Activated CD8-positive, alpha-beta T cell treated with anti-CD3 and anti-CD28 coated beads for 36 hours (primary cell): Measurements from ENCODE around the gene OGFOD2. TPM values are rescaled to one million over a fixed set of nuclear protein-coding genes. Genes with fewer than 3 reads are reported as not detected.

Experiments used
- ATAC-seq: fragments of 200-7000 bp; cut with Tn5 transposase; one replicate; pipeline ENCODE4 v1.10.0; 2021; ENCODE audit warnings: mild to moderate bottlenecking, moderate library complexity
- CTCF ChIA-PET: fragments of 350-600 bp; sonication (Branson Sonifier 250); formaldehyde crosslinking; loops from one replicate; lab custom pipeline; 2021; ENCODE audit warnings: antibody characterized with exemption; lab: Charles Lee
- POLR2A ChIA-PET: fragments of 350-600 bp; sonication (Branson Sonifier 250); formaldehyde crosslinking; loops from one replicate; lab custom pipeline; 2021; ENCODE audit warnings: antibody characterized with exemption; lab: Charles Lee
- DNase-seq: peaks from one replicate; pipeline ENCODE4 v3.0.0-alpha.2; 2020
- H3K27ac Mint-ChIP-seq: one replicate; pipeline ENCODE4 v1.8.0; 2021; ENCODE audit warnings: mild to moderate bottlenecking, mixed read lengths
- H3K27me3 Mint-ChIP-seq: one replicate; pipeline ENCODE4 v1.8.0; 2021; ENCODE audit warnings: mixed read lengths
- H3K36me3 Mint-ChIP-seq: one replicate; pipeline ENCODE4 v1.8.0; 2021; ENCODE audit warnings: low read depth, mixed read lengths
- H3K4me1 Mint-ChIP-seq: one replicate; pipeline ENCODE4 v1.8.0; 2021; ENCODE audit warnings: low read depth, mixed read lengths
- H3K4me3 Mint-ChIP-seq: one replicate; pipeline ENCODE4 v1.8.0; 2021; ENCODE audit warnings: mild to moderate bottlenecking, moderate library complexity, mixed read lengths
- H3K9me3 Mint-ChIP-seq: one replicate; pipeline ENCODE4 v1.8.0; 2021; ENCODE audit warnings: mixed read lengths
- intact Hi-C: fragments of 100-400 bp; cut with micrococcal nuclease; formaldehyde crosslinking; loops from one replicate; pipeline ENCODE4 v1.10.0; 2022
- total RNA-seq, 2 experiments: library from RNA; stranded (reverse); gene quantifications; one replicate each; pipeline ENCODE4 v1.2.3, GENCODE V29; 2021
- TF ChIP-seq, protein P1 (sequence below): fragments of 200-600 bp; IDR thresholded peaks from one replicate; pipeline ENCODE4 v1.8.0; 2022; ENCODE audit warnings: antibody characterized with exemption, mild to moderate bottlenecking

OGFOD2 gene
- total RNA-seq, 2 experiments from 2014 or later, result 27.1 to 31.5 TPM

DNA sequence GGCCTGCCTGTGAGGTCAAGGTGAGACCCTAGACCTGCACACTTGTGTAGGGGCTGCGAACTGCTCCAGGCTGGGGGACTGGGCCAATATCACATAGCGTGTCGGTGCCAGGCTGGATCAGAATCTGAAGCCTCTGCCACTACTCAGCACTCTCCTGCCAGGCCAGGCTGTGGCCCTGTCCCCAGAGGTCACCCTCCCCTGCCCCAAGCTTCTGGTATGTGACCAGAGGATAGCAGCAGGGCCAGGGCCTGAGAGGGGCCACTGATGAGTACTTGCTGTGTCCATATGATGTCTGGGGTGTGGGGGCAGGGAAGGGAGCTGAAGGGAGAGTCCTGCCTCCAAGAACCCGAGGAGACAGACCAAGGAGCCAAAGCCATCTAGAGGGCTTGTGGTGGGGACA lies 23.3 kb downstream of the OGFOD2 start:
- Mint-ChIP-seq H3K27ac (no peak overlapping the region), H3K27me3 (no peaks in the 10 kb centered on the region), H3K4me3 (no peak overlapping the region), H3K36me3 (no peaks in the 10 kb centered on the region), H3K4me1 (peaks cover 4% of the 10 kb centered on the region), H3K9me3 (no peaks in the 10 kb centered on the region)
- DNase-seq (no peak), ATAC-seq (no peak)
- TF ChIP-seq, protein P1, sequence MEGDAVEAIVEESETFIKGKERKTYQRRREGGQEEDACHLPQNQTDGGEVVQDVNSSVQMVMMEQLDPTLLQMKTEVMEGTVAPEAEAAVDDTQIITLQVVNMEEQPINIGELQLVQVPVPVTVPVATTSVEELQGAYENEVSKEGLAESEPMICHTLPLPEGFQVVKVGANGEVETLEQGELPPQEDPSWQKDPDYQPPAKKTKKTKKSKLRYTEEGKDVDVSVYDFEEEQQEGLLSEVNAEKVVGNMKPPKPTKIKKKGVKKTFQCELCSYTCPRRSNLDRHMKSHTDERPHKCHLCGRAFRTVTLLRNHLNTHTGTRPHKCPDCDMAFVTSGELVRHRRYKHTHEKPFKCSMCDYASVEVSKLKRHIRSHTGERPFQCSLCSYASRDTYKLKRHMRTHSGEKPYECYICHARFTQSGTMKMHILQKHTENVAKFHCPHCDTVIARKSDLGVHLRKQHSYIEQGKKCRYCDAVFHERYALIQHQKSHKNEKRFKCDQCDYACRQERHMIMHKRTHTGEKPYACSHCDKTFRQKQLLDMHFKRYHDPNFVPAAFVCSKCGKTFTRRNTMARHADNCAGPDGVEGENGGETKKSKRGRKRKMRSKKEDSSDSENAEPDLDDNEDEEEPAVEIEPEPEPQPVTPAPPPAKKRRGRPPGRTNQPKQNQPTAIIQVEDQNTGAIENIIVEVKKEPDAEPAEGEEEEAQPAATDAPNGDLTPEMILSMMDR, result no peak
- intact Hi-C loops, result no loop called here
- ChIA-PET POLR2A (interaction anchor here (1.3 kb wide), 1 partner anchor 17 kb away, joined by 4 read pairs; the partner anchor contains the start of gene ARL6IP4), CTCF (no interaction called here)

DNA sequence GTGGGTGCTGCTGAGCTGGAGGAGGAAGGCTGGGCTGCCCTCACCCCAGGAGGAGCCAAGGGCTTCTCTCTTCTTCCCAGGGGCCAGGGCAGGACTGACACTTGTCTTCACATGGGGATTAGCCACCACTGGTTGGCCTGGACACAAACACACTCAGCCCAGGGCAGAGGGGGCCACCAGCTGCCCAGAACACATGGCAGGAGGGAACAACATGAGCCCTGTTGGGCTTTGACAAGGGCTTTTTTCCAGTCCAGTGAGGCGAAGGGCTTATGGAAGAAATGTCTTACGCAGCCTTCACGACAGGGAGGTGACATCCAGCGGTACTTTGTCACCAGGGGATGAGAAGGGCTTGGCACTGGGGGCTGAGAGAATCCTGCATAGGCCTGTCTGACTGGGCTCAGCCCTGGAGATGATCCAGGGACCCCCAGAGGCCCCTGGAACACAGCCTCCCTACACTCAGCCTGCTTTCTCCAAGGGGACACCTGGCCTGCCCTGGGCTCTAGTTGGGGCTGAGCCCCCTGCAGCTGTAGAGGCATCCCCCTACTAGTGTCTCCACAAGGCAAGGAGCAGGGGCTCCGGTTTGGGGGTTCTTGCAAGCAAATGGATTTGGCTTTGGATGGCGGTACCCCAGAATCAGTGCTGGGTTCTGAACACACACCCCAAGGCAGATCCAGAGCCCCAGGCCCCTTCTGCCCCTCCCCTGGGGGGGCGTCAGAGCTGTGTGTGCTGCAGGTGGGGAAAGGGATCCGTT lies 24.3 kb downstream of the OGFOD2 start:
- ChIA-PET CTCF (interaction anchor here (1.6 kb wide), 1 partner anchor 206 kb away, joined by 4 read pairs; no protein-coding TSS in a partner anchor), POLR2A (no interaction called here)
- no peak overlapping the region for H3K27ac Mint-ChIP-seq
- TF ChIP-seq, protein P1, result no peak
- H3K4me1 Mint-ChIP-seq, result no peaks in the 10 kb centered on the region
- H3K4me3 Mint-ChIP-seq, result no peak overlapping the region
- no peaks in the 10 kb centered on the region for H3K27me3 Mint-ChIP-seq
- ATAC-seq, result no peak
- no peaks in the 10 kb centered on the region for H3K36me3 Mint-ChIP-seq
- DNase-seq, result no peak
- no peaks in the 10 kb centered on the region for H3K9me3 Mint-ChIP-seq
- intact Hi-C loops, result no loop called here

DNA sequence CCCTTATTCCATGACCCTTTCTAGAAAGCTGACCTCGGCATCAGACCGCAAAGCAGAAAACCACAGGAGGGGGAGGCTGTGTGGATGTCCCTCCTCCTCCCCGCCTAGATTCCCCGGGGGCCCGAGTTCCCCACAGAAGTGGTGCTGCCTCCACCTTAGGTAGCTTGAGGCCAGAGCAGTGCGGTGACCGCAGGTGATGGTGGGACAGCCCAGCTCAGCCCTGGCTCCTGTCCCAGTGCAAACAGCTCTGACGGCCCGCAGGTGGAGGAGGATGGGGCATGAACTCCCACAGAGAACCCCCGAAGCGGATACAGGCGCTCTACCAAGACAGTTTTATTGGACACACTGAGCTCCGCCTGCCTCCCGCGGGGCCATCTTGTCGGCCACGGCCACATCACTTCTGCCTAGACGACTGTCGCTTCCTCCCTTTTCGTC lies 25.0 kb downstream of the OGFOD2 start:
- no peak overlapping the region for H3K27ac Mint-ChIP-seq
- CTCF ChIA-PET, result interaction anchor here (1.6 kb wide), 1 partner anchor 206 kb away, joined by 4 read pairs; no protein-coding TSS in a partner anchor
- intact Hi-C loops, result no loop called here

DNA sequence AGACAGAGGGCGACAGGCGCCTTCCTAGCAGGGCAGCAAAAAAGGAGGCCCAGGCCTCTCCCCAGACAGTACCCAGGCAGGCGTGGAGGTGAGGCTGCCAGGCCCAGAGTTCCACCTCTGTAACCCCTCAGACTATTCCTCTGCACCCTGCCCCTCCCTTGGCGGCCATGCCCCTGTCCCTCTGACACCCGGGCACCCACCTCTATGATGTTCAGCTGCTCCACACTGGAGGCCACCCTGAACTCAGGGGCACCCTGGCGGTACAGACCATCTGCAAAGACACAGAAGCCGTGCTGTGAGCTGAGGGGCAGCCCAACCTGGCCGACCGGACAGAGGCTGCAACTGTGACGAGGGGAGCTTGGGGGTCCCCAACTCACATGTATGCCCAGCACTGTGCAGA lies 25.5 kb downstream of the OGFOD2 start:
- Mint-ChIP-seq H3K9me3 (no peaks in the 10 kb centered on the region), H3K4me3 (no peak overlapping the region), H3K27ac (no peak overlapping the region), H3K27me3 (no peaks in the 10 kb centered on the region), H3K4me1 (no peaks in the 10 kb centered on the region), H3K36me3 (no peaks in the 10 kb centered on the region)
- CTCF ChIA-PET, result interaction anchor here (1.6 kb wide), 1 partner anchor 207 kb away, joined by 4 read pairs; no protein-coding TSS in a partner anchor
- POLR2A ChIA-PET, result interaction anchor here (0.6 kb wide), 1 partner anchor 12 kb away, joined by 3 read pairs; no protein-coding TSS in a partner anchor
- intact Hi-C loops, result no loop called here
- TF ChIP-seq, protein P1, result no peak
- DNase-seq, result no peak
- no peak for ATAC-seq

More for the DNA sequence above, 25.0 kb downstream of the OGFOD2 start:
- no peaks in the 10 kb centered on the region for H3K36me3 Mint-ChIP-seq
- no peak for ATAC-seq
- TF ChIP-seq, protein P1, result no peak
- POLR2A ChIA-PET, result interaction anchor here (0.6 kb wide), 1 partner anchor 11 kb away, joined by 3 read pairs; no protein-coding TSS in a partner anchor
- H3K4me3 Mint-ChIP-seq, result no peak overlapping the region
- no peaks in the 10 kb centered on the region for H3K4me1 Mint-ChIP-seq
- no peaks in the 10 kb centered on the region for H3K27me3 Mint-ChIP-seq
- no peak for DNase-seq
- no peaks in the 10 kb centered on the region for H3K9me3 Mint-ChIP-seq

DNA sequence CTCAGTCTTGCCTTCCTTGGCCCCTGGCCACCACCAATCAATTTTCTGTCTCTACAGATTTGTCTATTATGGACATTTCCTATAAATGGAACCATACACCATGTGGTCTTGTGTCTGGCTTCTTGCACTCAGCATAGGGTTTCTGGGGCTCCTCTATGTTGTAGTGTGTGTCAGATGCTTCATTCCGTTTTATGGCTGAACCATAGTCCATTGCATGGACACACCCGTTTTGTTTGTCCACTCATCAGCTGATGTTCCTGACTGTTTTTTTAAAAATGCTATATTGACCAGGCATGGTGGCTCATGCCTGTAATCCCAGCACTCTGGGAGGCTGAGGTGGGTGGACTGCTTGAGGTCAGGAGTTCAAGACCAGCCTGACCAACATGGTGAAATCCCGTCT lies 26.4 kb downstream of the OGFOD2 start:
- no peak overlapping the region for H3K4me3 Mint-ChIP-seq
- ChIA-PET POLR2A (no interaction called here), CTCF (no interaction called here)
- TF ChIP-seq, protein P1, result no peak
- DNase-seq (no peak), ATAC-seq (no peak)
- H3K27ac Mint-ChIP-seq, result no peak overlapping the region
- H3K4me1 Mint-ChIP-seq, result no peaks in the 10 kb centered on the region
- no peaks in the 10 kb centered on the region for H3K27me3 Mint-ChIP-seq
- H3K36me3 Mint-ChIP-seq, result no peaks in the 10 kb centered on the region
- intact Hi-C loops, result no loop called here
- no peaks in the 10 kb centered on the region for H3K9me3 Mint-ChIP-seq
